ENCODE data around the gene ORAI1. TPM values are rescaled to one million over a fixed set of nuclear protein-coding genes. Genes with fewer than 3 reads are reported as not detected.

ORAI1 gene
- total RNA-seq, 3 donors from 2014 or later, result 8.2 to 17.6 (median 13.6) TPM

DNA sequence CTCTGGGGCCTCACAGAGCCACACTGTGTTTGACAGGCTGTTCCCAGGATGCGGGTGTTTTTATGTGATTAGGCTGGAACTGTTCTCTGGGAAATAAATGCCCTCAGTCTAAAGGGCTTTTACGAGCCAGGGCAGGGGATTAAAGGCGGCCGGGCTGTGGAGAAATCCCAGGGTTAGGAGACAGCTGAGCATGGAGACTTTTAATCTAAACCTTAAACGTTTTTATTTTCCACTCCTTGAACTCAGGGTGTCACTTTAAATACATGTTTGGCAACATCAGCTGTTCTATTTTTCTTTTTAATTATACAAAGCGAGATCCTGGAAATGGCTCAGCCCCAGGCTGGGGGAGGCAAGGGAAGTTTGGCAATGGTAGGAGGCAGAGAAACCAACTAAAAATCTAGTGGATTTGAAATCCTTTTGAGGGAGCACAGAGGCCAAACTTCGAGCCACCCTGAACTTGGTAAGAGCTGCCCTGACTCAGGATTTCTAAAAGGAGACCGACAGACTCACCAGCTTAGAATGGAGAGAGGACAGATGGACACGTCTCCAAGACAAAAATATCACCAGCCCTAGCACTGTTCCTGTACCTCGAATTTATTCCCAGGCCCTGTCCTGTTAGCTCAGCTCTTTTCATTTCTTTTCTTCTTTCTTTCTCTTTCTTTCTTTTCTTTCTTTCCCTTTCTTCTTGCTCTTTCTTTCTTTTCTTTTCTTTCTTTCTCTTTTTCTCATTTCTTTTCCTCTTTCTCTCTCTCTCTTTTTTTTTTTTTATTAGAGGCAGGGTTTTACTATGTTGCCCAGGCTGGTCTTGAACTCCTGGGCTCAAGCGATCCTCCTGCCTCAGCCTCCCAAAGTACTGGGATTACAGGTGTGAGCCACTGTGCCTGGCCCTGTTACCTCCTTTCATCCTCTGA is 15.8 kb upstream of the ORAI1 start:
- no peaks in the 10 kb centered on the region for H3K4me1 ChIP-seq (ENCODE audit: low read depth)
- no peaks in the 10 kb centered on the region for H3K36me3 ChIP-seq (ENCODE audit: low read depth)
- no peak for DNase-seq
- TF ChIP-seq, protein P1, sequence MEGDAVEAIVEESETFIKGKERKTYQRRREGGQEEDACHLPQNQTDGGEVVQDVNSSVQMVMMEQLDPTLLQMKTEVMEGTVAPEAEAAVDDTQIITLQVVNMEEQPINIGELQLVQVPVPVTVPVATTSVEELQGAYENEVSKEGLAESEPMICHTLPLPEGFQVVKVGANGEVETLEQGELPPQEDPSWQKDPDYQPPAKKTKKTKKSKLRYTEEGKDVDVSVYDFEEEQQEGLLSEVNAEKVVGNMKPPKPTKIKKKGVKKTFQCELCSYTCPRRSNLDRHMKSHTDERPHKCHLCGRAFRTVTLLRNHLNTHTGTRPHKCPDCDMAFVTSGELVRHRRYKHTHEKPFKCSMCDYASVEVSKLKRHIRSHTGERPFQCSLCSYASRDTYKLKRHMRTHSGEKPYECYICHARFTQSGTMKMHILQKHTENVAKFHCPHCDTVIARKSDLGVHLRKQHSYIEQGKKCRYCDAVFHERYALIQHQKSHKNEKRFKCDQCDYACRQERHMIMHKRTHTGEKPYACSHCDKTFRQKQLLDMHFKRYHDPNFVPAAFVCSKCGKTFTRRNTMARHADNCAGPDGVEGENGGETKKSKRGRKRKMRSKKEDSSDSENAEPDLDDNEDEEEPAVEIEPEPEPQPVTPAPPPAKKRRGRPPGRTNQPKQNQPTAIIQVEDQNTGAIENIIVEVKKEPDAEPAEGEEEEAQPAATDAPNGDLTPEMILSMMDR (IDR thresholded peaks at IDR 0.05), result no peak
- intact Hi-C loops (cut with DNase I, micrococcal nuclease), result no loop called here
- no peak overlapping the region for H3K4me3 ChIP-seq
- no peaks in the 10 kb centered on the region for H3K9me3 ChIP-seq
- peak; percentile 69 for ATAC-seq

DNA sequence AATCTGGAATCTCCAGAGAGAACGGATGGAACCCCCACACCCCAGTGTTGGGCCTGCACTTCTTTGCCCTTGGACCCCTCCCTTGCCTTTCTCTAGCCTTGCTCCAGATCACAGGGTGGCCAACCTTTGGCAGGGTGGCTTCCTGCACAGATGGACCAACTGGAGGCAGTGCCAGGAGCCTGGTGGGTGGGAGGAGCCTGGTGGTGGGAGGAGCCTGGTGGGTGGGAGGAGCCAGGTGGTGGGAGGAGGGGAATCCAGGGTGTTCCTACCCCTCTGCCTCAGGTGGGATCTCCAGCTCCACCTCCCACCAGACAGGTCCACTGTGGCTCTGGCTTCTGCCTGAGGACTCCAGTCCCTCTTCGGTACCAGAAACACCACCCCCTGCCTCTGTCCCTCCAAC is 15.0 kb upstream of the ORAI1 start:
- no peaks in the 10 kb centered on the region for H3K4me1 ChIP-seq (ENCODE audit: low read depth)
- TF ChIP-seq, protein P1 (IDR thresholded peaks at IDR 0.05), result no peak
- no peaks in the 10 kb centered on the region for H3K36me3 ChIP-seq (ENCODE audit: low read depth)
- no peak for DNase-seq
- peak; percentile 61 for ATAC-seq
- intact Hi-C loops (cut with DNase I, micrococcal nuclease), result no loop called here
- no peaks in the 10 kb centered on the region for H3K9me3 ChIP-seq
- no peak overlapping the region for H3K4me3 ChIP-seq

DNA sequence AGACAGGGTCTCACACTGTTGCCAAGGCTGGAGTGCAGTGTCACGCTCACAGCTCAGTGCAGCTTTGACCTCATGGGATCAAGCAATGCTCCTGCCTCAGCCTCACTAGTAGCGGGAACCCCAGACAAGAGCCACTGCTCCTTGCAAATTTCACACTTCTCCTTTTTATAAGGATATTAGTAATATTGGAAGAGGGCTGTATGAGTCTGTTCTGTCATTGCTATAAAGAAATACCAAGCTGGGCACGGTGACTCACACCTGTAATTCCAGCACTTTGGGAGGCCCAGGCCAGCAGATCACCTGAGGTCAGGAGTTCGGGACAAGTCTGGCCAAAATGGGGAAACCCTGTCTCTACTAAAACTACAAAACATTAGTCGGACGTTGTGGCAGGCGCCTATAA is 12.9 kb upstream of the ORAI1 start:
- Histone ChIP-seq H3K4me1 (ENCODE audit: low read depth) (no peaks in the 10 kb centered on the region), H3K9me3 (no peaks in the 10 kb centered on the region), H3K36me3 (ENCODE audit: low read depth) (no peaks in the 10 kb centered on the region), H3K4me3 (no peak overlapping the region)
- TF ChIP-seq, protein P1 (IDR thresholded peaks at IDR 0.05), result no peak
- intact Hi-C loops (cut with DNase I, micrococcal nuclease), result no loop called here
- no peak for DNase-seq
- ATAC-seq, result no peak

DNA sequence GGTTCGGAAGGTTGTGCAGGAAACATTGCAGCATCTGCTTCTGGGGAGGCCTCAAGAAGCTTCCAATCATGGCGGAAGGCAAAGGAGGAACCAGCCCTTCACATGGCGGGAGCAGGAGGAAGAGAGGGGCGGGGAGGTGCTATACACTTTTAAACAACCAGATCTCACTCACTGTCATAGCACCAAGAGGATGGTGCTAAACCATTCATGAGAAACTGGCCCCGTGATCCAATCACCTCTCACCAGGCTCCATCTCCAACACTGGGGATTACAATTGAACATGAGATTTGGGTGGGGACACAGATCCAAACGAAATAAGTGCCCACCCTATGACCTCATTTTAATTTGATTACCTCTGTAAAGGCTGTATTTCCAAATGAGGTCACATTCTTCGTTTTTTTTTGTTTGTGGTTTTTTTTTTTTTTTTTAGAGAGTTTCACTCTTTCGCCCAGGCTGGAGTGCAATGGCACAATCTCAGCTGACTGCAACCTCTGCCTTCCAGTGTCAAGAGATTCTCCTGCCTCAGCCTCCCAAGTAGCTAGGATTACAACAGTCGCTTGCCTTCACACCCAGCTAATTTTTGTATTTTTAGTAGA is 11.4 kb upstream of the ORAI1 start:
- Histone ChIP-seq H3K36me3 (ENCODE audit: low read depth) (no peaks in the 10 kb centered on the region), H3K4me1 (ENCODE audit: low read depth) (no peaks in the 10 kb centered on the region), H3K4me3 (no peak overlapping the region), H3K9me3 (no peaks in the 10 kb centered on the region)
- intact Hi-C loops (cut with DNase I, micrococcal nuclease), result loop anchor here in 1 of 2 donors (5.0 kb wide), 1 partner anchor 57 kb away; no protein-coding TSS in a partner anchor
- DNase-seq (no peak), ATAC-seq (no peak)
- TF ChIP-seq, protein P1 (IDR thresholded peaks at IDR 0.05), result no peak

DNA sequence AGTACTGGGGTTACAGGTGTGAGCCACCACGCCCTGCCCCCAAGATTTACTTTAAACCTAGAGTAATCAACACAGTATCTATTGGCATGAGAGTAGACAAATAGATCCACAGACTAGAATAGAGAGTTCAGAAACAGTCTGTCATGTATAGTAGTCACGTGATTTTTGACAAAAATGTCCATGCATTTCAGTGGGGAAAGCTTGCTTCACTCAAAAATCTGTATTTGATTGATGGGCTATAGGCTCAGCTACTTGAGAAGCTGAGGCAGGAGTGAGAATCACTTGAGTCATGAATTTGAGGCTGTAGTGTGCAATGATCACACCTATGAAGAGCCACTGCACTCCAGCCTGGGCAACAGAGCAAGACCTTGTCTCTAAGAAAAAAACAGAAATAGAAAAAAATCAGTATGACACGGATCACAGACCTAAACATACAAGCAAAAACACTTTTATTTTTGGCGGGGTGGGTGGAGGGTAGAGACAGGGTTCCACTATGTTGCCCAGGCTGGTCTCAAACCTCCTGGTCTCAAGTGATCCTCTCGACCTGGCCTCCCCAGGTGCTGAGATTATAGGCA is 7.6 kb upstream of the ORAI1 start:
- DNase-seq (no peak), ATAC-seq (no peak)
- Histone ChIP-seq H3K9me3 (no peaks in the 10 kb centered on the region), H3K36me3 (ENCODE audit: low read depth) (no peaks in the 10 kb centered on the region), H3K4me3 (no peak overlapping the region), H3K4me1 (ENCODE audit: low read depth) (no peaks in the 10 kb centered on the region)
- TF ChIP-seq, protein P1 (IDR thresholded peaks at IDR 0.05), result no peak
- intact Hi-C loops (cut with DNase I, micrococcal nuclease), result loop anchor here in 1 of 2 donors (5.0 kb wide), 1 partner anchor 54 kb away; no protein-coding TSS in a partner anchor
